ENCODE results near the gene ACBD6. TPM values are rescaled to one million over a fixed set of nuclear protein-coding genes. Genes with fewer than 3 reads are reported as not detected.
"Not testable (repeated sequence)": the region's sequence is repeated elsewhere in the genome, so short reads cannot be mapped to it uniquely, and the experiment has no call there.

Gene ACBD6
- total and polyA plus RNA-seq, 2 experiments from 2014 or later = 75.7 to 88.8 TPM

- not testable (repeated sequence) for H3K36me3 ChIP-seq (ENCODE audit: insufficient read depth); H3K27ac ChIP-seq (ENCODE audit: low read depth); ATAC-seq; H2AFZ ChIP-seq; H3K27me3 ChIP-seq (ENCODE audit: insufficient read depth); H3K27me3 Mint-ChIP-seq (ENCODE audit: insufficient read depth, low read depth, poor library complexity); H4K20me1 ChIP-seq (replicated peaks; ENCODE audit: insufficient read depth); H3K9me2 ChIP-seq (ENCODE audit: insufficient read depth); H3K4me1 ChIP-seq (ENCODE audit: insufficient read depth); H3K27ac Mint-ChIP-seq; H3K4me1 Mint-ChIP-seq; H3K4me2 ChIP-seq; H3K4me3 ChIP-seq; H3F3A ChIP-seq (replicated peaks; ENCODE audit: low read depth); DNase-seq (ENCODE audit: low spot score); H3K4me3 Mint-ChIP-seq
- H3K36me3 Mint-ChIP-seq (ENCODE audit: low read depth) = peaks cover 52% of the 10 kb centered on the region
- H3K79me2 ChIP-seq (replicated peaks; ENCODE audit: insufficient read depth) = peaks cover 61% of the 10 kb centered on the region
- peaks cover 36% of the 10 kb centered on the region for H3K9me3 Mint-ChIP-seq
These were observed 40.7 kb downstream of the ACBD6 start for GRCh38 chr1:180461682-180462081.

GRCh38 chr1:180458807-180459206, 43.6 kb downstream of the ACBD6 start:
- H3F3A ChIP-seq (replicated peaks; ENCODE audit: low read depth) = no peaks in the 10 kb centered on the region
- TF ChIP-seq JUNB (IDR thresholded peaks at IDR 0.05; ENCODE audit: unreplicated experiment) (no peak), ZNF114 (CRISPR knock-in tag; IDR thresholded peaks at IDR 0.05) (no peak), POLR2AphosphoS5 (IDR thresholded peaks at IDR 0.05; ENCODE audit: low read depth) (no peak), STAT1 (IDR thresholded peaks at IDR 0.05; ENCODE audit: unreplicated experiment) (no peak), EZH2phosphoT487 (IDR thresholded peaks at IDR 0.05; ENCODE audit: unreplicated experiment) (no peak), CTCF (conservative IDR thresholded peaks at IDR 0.05; ENCODE audit: low read depth in 2 of 2) (no peak), CREB1 (CRISPR knock-in tag; IDR thresholded peaks at IDR 0.05; ENCODE audit: low read depth) (no peak), ZNF331 (CRISPR knock-in tag; IDR thresholded peaks at IDR 0.05; ENCODE audit: low read depth) (no peak), NANOG (IDR thresholded peaks at IDR 0.05; ENCODE audit: borderline replicate concordance) (no peak)
- Mint-ChIP-seq H3K27ac (no peak overlapping the region), H3K4me3 (no peak overlapping the region), H3K4me1 (no peaks in the 10 kb centered on the region), H3K27me3 (ENCODE audit: insufficient read depth, low read depth, poor library complexity) (peaks cover 5% of the 10 kb centered on the region), H3K36me3 (ENCODE audit: low read depth) (peaks cover 49% of the 10 kb centered on the region), H3K9me3 (peaks cover 33% of the 10 kb centered on the region)
- no peak overlapping the region for H3K4me3 ChIP-seq
- H3K4me2 ChIP-seq = no peak overlapping the region
- H3K27ac ChIP-seq (ENCODE audit: low read depth) = no peak overlapping the region
- H3K9me2 ChIP-seq (ENCODE audit: insufficient read depth) = no peaks in the 10 kb centered on the region; the same call in 1 of the 2 replicates
- peaks cover 58% of the 10 kb centered on the region for H3K79me2 ChIP-seq (replicated peaks; ENCODE audit: insufficient read depth)
- no peak overlapping the region for H2AFZ ChIP-seq
- DNase-seq (ENCODE audit: low spot score) (no peak), ATAC-seq (no peak)
- no peaks in the 10 kb centered on the region; the same call in 1 of the 2 replicates for H4K20me1 ChIP-seq (replicated peaks; ENCODE audit: insufficient read depth)
- H3K4me1 ChIP-seq (ENCODE audit: insufficient read depth) = no peaks in the 10 kb centered on the region
- H3K27me3 ChIP-seq (ENCODE audit: insufficient read depth) = no peaks in the 10 kb centered on the region
- H3K36me3 ChIP-seq (ENCODE audit: insufficient read depth) = no peaks in the 10 kb centered on the region

GRCh38 chr1:180456191-180456590, 46.2 kb downstream of the ACBD6 start:
- Mint-ChIP-seq H3K36me3 (ENCODE audit: low read depth) (peaks cover 46% of the 10 kb centered on the region), H3K27ac (no peak overlapping the region), H3K4me1 (no peaks in the 10 kb centered on the region), H3K9me3 (peaks cover 20% of the 10 kb centered on the region), H3K27me3 (ENCODE audit: insufficient read depth, low read depth, poor library complexity) (peaks cover 5% of the 10 kb centered on the region), H3K4me3 (no peak overlapping the region)
- DNase-seq (ENCODE audit: low spot score) (no peak), ATAC-seq (no peak)
- Histone ChIP-seq H3F3A (replicated peaks; ENCODE audit: low read depth) (no peaks in the 10 kb centered on the region), H2AFZ (no peak overlapping the region), H3K27me3 (ENCODE audit: insufficient read depth) (no peaks in the 10 kb centered on the region), H3K9me2 (ENCODE audit: insufficient read depth) (no peaks in the 10 kb centered on the region), H3K79me2 (replicated peaks; ENCODE audit: insufficient read depth) (peaks cover 55% of the 10 kb centered on the region; the same call in 1 of the 2 replicates), H3K36me3 (ENCODE audit: insufficient read depth) (no peaks in the 10 kb centered on the region), H3K4me3 (no peak overlapping the region), H3K27ac (ENCODE audit: low read depth) (no peak overlapping the region), H3K4me2 (no peak overlapping the region), H4K20me1 (replicated peaks; ENCODE audit: insufficient read depth) (no peaks in the 10 kb centered on the region; the same call in 1 of the 2 replicates), H3K4me1 (ENCODE audit: insufficient read depth) (no peaks in the 10 kb centered on the region; the same call in 1 of the 2 replicates)
- TF ChIP-seq JUNB (IDR thresholded peaks at IDR 0.05; ENCODE audit: unreplicated experiment) = no peak
- TF ChIP-seq POLR2AphosphoS5 (IDR thresholded peaks at IDR 0.05; ENCODE audit: low read depth) = no peak
- TF ChIP-seq NANOG (IDR thresholded peaks at IDR 0.05; ENCODE audit: borderline replicate concordance) = no peak
- TF ChIP-seq ZNF331 (CRISPR knock-in tag; IDR thresholded peaks at IDR 0.05; ENCODE audit: low read depth) = no peak
- no peak for TF ChIP-seq ZNF462 (CRISPR knock-in tag; IDR thresholded peaks at IDR 0.05)
